ENCODE data around the gene HNF1B.

- TF ChIP-seq POLR2AphosphoS5 (IDR thresholded peaks at IDR 0.05; ENCODE audit: low read depth, low read length) (no peak), POLR2A (IDR thresholded peaks at IDR 0.05; ENCODE audit: low read depth, low read length) (no peak), TAF1 (IDR thresholded peaks at IDR 0.05; ENCODE audit: low read depth, low read length) (no peak), SPI1 (IDR thresholded peaks at IDR 0.05; ENCODE audit: low read depth, low read length) (no peak), PAX5 (IDR thresholded peaks at IDR 0.05; ENCODE audit: insufficient read depth, low read length, severe bottlenecking) (no peak), POU2F2 (IDR thresholded peaks at IDR 0.05; ENCODE audit: low read depth, low read length) (no peak)
These were observed 18.6 kb downstream of the HNF1B start for GRCh38 chr17:37726248-37726647.
